ENCODE results near the gene ASS1.

Gene ASS1

GRCh38 chr9:130537346-130538050, 92.7 kb downstream of the ASS1 start:
- DNase-seq = no peak

DNA sequence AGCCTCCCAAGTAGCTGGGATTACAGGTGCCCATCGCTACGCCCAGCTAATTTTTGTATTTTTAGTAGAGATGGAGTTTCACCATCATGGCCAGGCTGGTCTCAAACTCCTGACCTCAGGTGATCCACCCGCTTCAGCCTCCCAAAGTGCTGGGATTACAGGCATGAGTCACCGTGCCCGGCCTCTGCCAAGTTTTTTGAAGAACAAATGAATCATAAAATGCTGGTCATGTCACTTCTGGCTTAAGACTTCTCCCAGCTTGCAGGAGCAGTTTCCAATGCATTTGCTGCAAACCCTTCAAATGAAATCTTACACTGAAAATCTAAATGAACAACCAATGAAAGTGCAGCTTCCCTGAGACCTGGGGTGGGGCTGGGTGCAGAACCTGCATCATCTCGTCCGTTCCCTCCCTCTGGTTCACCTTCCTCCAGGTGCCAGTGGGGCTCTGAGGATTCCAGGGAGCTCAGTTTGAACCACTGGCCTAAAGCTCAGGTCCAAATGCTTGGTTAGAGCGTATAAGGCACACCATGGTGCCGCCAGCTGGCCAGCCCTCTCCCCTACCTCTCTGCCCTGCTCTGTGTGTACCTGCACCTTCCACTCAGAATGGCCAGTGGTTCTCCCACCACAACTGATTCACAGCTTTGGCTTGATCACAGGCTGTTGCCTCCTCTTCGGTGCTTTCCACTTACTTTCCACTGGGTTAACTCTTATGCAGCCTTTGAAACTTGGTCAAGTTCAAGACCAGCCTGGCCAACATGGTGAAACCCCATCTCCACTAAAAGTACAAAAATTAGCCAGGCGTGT, 94.9 kb downstream of the ASS1 start:
- no peak for DNase-seq

GRCh38 chr9:130541533-130541932, 96.8 kb downstream of the ASS1 start:
- DNase-seq = no peak

- no peak for DNase-seq
These were observed 97.3 kb downstream of the ASS1 start for GRCh38 chr9:130542038-130542437.

GRCh38 chr9:130542457-130543228, 97.9 kb downstream of the ASS1 start:
- no peak for DNase-seq

DNA sequence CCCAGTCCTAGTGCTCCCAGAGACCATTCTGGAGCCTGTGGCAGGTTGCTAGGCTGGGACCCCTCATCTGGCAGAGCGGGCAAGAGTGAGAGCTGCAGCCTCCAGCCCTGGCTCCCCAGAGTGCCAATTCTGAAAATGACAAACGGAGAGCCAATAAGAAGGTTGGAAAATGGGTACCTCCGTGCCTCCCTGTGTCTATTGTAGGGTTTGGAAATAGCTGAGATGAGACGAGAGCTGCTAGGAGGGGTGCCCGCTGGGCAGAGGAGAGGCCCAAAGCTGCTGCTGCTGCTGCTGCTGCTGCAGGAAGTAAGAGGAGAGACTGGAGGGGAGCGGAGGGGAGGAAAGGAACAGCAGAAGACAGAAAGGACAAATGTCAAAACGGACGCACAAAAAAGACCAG, 98.6 kb downstream of the ASS1 start:
- DNase-seq = no peak

- DNase-seq = no peak
These were observed 99.1 kb downstream of the ASS1 start for GRCh38 chr9:130543859-130544258.

DNA sequence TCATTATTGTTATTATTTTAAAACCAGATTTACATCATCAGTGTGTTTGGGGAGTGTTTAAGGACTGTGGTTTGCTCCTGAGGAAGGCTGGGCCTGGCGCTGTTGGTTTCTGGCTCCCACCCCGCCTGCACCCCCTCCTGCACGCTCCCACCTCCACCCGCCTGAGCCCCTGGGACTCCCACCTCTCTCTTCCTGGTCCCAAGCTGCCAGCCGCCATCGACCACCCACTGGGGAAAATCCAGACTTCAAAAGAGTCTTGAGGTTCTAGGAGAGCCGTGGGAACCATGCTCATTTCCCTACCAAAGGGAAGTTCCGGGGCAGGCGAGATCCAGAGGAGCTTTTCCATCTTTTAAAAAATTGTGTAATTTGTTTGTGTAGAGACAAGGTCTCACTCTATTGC, 99.6 kb downstream of the ASS1 start:
- no peak for DNase-seq

DNA sequence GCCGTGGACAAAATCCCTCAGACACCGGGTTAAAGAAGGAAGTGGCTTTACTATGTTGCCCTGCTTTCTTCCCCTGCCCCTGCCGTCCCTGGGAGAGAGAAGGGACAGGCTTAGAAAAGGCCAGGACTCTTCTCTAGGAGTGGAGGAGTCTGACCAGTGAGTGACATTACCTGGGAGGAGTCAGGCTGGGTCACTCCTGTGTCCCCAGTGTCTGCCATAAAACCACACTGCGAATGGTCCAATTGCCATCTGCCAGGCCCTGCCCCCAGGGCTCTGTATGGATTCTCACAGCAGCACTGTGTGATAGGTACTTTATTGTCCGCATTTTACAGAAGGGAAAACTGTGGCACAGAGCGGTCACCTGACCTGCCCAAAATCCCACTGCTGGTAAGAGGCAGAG, 103.3 kb downstream of the ASS1 start:
- no peak for DNase-seq

- DNase-seq = no peak
These were observed 104.5 kb downstream of the ASS1 start for GRCh38 chr9:130549093-130549735.
